Left renal cortex interstitium (tissue), 4 donors: Measurements from ENCODE around the gene FOXB1. TPM values are rescaled to one million over a fixed set of nuclear protein-coding genes. Genes with fewer than 3 reads are reported as not detected.

Experiments
- DNase-seq, 4 donors: peaks; one replicate each; pipeline ENCODE4 v3.0.0-alpha.2; 2013; ENCODE audit warnings: low read depth in 4 of 4, low spot score in 2 of 4, missing footprints in 1 of 4
- polyA plus RNA-seq, 4 donors: library from polyadenylated mRNA; unstranded; fragments of 120-200 nt; gene quantifications; one replicate each; pipeline ENCODE4 v1.2.1, GENCODE V29; 2013; ENCODE audit not compliant: insufficient read length in 4 of 4

Gene FOXB1
- polyA plus RNA-seq, 4 donors: 0.08 to 0.14 TPM; not detected in 2

GRCh38 chr15:60012695-60013094, 8.6 kb downstream of the FOXB1 start:
- DNase-seq: no peak

GRCh38 chr15:60017538-60018520, 13.7 kb downstream of the FOXB1 start:
- DNase-seq: no peak

GRCh38 chr15:60020736-60021135, 16.6 kb downstream of the FOXB1 start:
- no peak for DNase-seq

- DNase-seq: no peak
These were observed 17.7 kb downstream of the FOXB1 start for GRCh38 chr15:60021589-60022378.

DNA sequence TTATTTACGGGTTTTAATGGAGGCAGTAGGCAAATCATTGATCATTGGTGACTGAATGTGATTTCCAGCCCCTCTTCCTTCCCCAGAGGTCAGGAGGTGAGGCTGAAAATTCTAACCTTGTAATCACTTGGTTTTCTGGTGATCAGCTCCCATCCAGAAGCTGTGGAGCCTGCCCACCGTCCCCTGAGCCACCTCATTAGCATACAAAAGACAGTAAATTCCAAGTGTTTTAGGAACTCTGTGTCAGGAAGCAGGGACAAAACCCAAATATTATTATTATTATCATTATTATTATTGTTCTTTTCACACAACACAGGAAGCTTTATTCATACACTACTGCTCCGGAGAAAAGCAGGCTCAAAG, 18.2 kb downstream of the FOXB1 start:
- no peak for DNase-seq

- no peak for DNase-seq
These were observed 22.4 kb downstream of the FOXB1 start for GRCh38 chr15:60026555-60026954.

DNA sequence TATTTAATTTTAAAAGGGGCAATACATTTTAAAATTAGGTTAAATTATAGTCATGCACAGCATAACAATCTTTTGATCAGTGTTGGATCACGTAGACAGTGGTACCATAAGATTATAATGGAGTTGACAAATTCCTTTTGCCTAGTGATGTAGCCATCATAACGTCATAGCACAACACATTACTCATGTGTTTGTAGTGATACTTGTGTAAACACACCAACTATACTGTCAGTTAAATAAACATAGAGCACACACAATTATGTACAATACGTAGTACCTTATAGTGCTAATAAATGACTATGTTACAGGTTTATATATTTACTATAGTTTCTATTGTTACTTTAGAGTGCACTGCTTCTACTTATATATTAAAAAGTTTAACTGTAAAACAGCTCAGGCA, 31.2 kb downstream of the FOXB1 start:
- no peak for DNase-seq

GRCh38 chr15:60039316-60039715, 35.2 kb downstream of the FOXB1 start:
- no peak for DNase-seq

DNA sequence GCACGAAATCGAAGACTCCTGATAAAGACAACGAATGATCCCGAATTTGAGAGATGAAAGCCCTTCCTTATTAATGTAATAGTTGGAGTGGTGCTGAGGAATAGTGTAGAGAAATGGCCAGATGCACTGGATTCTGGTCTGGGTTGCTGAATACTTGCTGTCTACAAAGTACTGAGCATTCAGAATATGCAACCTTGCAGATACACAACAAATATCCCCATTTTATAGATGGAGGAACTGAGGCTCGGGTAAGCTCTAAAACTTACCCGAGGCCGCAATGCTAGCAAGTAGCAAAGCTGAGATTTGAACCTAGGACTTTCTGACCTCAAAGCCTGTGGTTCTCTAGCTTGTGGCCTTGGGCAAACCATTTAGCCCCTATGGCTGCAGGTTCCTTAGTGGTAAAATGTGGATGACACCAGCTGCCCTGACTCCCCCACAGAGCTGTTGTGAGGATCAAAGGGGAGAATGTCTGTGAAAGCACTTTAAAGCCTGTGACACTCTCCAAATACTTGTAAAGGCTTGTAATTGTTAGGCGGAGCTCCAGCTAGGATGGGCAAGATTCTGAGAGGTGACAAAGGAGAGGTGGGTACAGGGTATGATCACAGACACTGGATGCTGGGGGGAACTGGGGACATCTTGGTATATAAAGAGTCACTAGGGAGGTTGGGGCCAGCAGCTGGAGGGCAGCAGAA, 39.8 kb downstream of the FOXB1 start:
- DNase-seq: no peak

DNA sequence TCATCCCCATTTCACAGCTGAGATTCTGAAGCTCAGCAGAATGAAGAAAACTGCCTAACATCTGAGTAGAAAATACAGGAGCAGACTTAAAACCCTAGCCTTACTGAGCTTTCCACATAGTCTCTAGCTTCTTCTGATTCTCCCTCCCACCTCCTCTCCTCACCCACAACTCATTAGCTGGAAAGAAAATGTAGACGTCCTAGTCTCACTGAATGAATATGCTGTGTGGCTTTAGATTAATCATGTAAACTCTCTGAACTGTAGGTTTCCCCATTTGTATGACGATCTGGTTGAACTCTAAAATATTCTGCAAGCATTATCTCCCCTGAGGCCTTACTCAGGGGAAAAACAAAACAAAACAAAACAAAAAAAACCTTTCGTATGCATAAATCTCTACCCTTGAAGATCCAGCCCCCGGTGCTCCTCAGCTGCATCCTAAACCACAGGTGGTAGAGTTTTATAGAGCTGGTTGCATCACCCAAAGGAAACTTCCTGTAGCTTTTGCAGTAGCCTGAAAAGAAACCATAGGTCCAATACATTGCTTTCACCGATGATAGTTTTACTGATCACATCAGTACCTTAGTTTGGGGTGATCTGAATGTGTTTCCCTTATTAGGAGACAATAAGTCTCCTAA, 40.6 kb downstream of the FOXB1 start:
- DNase-seq: no peak

- no peak for DNase-seq
These were observed 43.6 kb downstream of the FOXB1 start for GRCh38 chr15:60047701-60048100.

GRCh38 chr15:60049948-60050347, 45.8 kb downstream of the FOXB1 start:
- DNase-seq: no peak

- DNase-seq: no peak
These were observed 48.7 kb downstream of the FOXB1 start for GRCh38 chr15:60052796-60053195.

GRCh38 chr15:60054472-60054871, 50.4 kb downstream of the FOXB1 start:
- DNase-seq: no peak
